SK-N-SH (cell line): Measurements from ENCODE around the gene CCDC171. TPM values are rescaled to one million over a fixed set of nuclear protein-coding genes. Genes with fewer than 3 reads are reported as not detected.

ENCODE experiments used
- CTCF ChIA-PET: fragments of 300-600, 350-600 bp; formaldehyde crosslinking; extraction: SDS; loops from one replicate; lab custom pipeline; 2021; lab: Yijun Ruan, JAX
- POLR2A ChIA-PET: fragments of 350-600 bp; sonication (Branson Sonifier 250); formaldehyde crosslinking; extraction: SDS; loops from one replicate; lab custom pipeline; 2020; ENCODE audit warnings: antibody characterized with exemption, inconsistent platforms; lab: Yijun Ruan, JAX
- DNase-seq: peaks from one replicate; pipeline ENCODE4 v3.0.0; 2012
- H2AFZ ChIP-seq: fragments of 200-600 bp; sonication (generic); 2 replicates; pipeline ENCODE4 v1.8.1; 2016; ENCODE audit warnings: antibody characterized with exemption, mild to moderate bottlenecking, low read depth
- H3F3A ChIP-seq: fragments of 200-600 bp; sonication (generic); replicated peaks from 2 replicates; pipeline ENCODE3; 2016; ENCODE audit warnings: antibody characterized with exemption, mild to moderate bottlenecking; ENCODE audit not compliant: insufficient read depth
- H3K27ac ChIP-seq, 2 experiments: fragments of 200-500 bp in 1 of 2; fragments of 200-600 bp in 1 of 2; sonication (Bioruptor generic) in 1 of 2; sonication (generic), shearing (Covaris generic) in 1 of 2; 2 replicates each; pipeline versions ENCODE4 v1.5.1 to v1.6.1; 2014 to 2016; ENCODE audit warnings: low read depth in 2 of 2, inconsistent platforms in 1 of 2, low read length in 1 of 2, mild to moderate bottlenecking in 1 of 2, mixed read lengths in 1 of 2
- H3K27me3 ChIP-seq: fragments of 200-600 bp; sonication (generic), shearing (Covaris generic); 2 replicates; pipeline ENCODE4 v1.6.1; 2016; ENCODE audit warnings: mixed run types; ENCODE audit not compliant: insufficient read depth
- H3K36me3 ChIP-seq, 2 experiments: fragments of 200-500 bp in 1 of 2; fragments of 200-600 bp in 1 of 2; sonication (Bioruptor generic) in 1 of 2; sonication (generic) in 1 of 2; replicated peaks in 1 of 2; 2 replicates each; pipeline versions ENCODE3 to v1.5.1; 2014 to 2016; ENCODE audit warnings: low read length in 1 of 2, mild to moderate bottlenecking in 1 of 2; ENCODE audit not compliant: insufficient read depth in 2 of 2, control insufficient read depth in 1 of 2
- H3K4me1 ChIP-seq, 2 experiments: fragments of 200-500 bp in 1 of 2; fragments of 200-600 bp in 1 of 2; sonication (Bioruptor generic) in 1 of 2; sonication (generic), shearing (Covaris generic) in 1 of 2; 2 replicates each; pipeline versions ENCODE4 v1.5.1 to v1.6.1; 2014 to 2016; ENCODE audit warnings: low read depth in 1 of 2, low read length in 1 of 2, mixed run types in 1 of 2; ENCODE audit not compliant: insufficient read depth in 2 of 2, control insufficient read depth in 1 of 2
- H3K4me2 ChIP-seq: fragments of 200-600 bp; sonication (generic), shearing (Covaris generic); 2 replicates; pipeline ENCODE4 v1.6.1; 2017; ENCODE audit warnings: mixed run types
- H3K4me3 ChIP-seq, 2 experiments: fragments of 200-500 bp in 1 of 2; fragments of 200-600 bp in 1 of 2; sonication (Bioruptor generic) in 1 of 2; sonication (generic), shearing (Covaris generic) in 1 of 2; 2 replicates each; pipeline versions ENCODE4 v1.5.1 to v1.8.1; 2014 to 2016; ENCODE audit warnings: low read depth in 2 of 2, inconsistent platforms in 1 of 2, low read length in 1 of 2, mild to moderate bottlenecking in 1 of 2, mixed read lengths in 1 of 2, moderate library complexity in 1 of 2
- H3K79me2 ChIP-seq: fragments of 200-600 bp; sonication (generic); 2 replicates; pipeline ENCODE4 v1.8.1; 2017; ENCODE audit warnings: mild to moderate bottlenecking; ENCODE audit not compliant: insufficient read depth
- H3K9ac ChIP-seq: fragments of 200-600 bp; sonication (generic); 2 replicates; pipeline ENCODE4 v1.6.1; 2017; ENCODE audit warnings: mixed run types
- H3K9me2 ChIP-seq: fragments of 200-600 bp; sonication (generic); 2 replicates; pipeline ENCODE4 v1.6.1; 2017; ENCODE audit warnings: mixed run types
- H3K9me3 ChIP-seq: fragments of 200-600 bp; sonication (generic); 2 replicates; pipeline ENCODE4 v1.6.1; 2017; ENCODE audit warnings: mixed run types, mild to moderate bottlenecking, moderate library complexity
- H4K20me1 ChIP-seq: fragments of 200-600 bp; sonication (generic); 2 replicates; pipeline ENCODE4 v1.6.1; 2017; ENCODE audit warnings: mild to moderate bottlenecking, mixed run types; ENCODE audit not compliant: insufficient read depth
- CHD2 ChIP-seq: fragments of 150-350 bp; IDR thresholded peaks from 2 replicates; pipeline ENCODE4 v1.6.1; 2018; ENCODE audit warnings: low read length; ENCODE audit not compliant: partially characterized antibody
- GABPA ChIP-seq: IDR thresholded peaks from 2 replicates; pipeline ENCODE4 v1.4.0; 2012; ENCODE audit warnings: low read depth, mild to moderate bottlenecking
- IRF3 ChIP-seq: fragments of 150-350 bp; IDR thresholded peaks from 2 replicates; pipeline ENCODE4 v1.6.1; 2016; ENCODE audit warnings: mild to moderate bottlenecking, low read depth, low read length
- NFIC ChIP-seq: IDR thresholded peaks from 2 replicates; pipeline ENCODE4 v1.4.0; 2012; ENCODE audit warnings: borderline replicate concordance
- PBX3 ChIP-seq: IDR thresholded peaks from 2 replicates; pipeline ENCODE4; 2012
- POLR2AphosphoS5 ChIP-seq: IDR thresholded peaks from 2 replicates; pipeline ENCODE4 v1.6.1; 2012; ENCODE audit warnings: low read depth, low read length
- RCOR1 ChIP-seq: fragments of 150-350 bp; IDR thresholded peaks from 2 replicates; pipeline ENCODE4 v1.6.1; 2017; ENCODE audit warnings: antibody characterized with exemption, low read length
- REST ChIP-seq: IDR thresholded peaks from 2 replicates; pipeline ENCODE4 v1.6.1; 2012; ENCODE audit warnings: mild to moderate bottlenecking, low read depth, low read length, moderate library complexity
- RFX5 ChIP-seq: IDR thresholded peaks from 2 replicates; pipeline ENCODE4 v1.6.1; 2012; ENCODE audit warnings: mild to moderate bottlenecking, improper control_type of control experiment, low read length
- SMC3 ChIP-seq: IDR thresholded peaks from 2 replicates; pipeline ENCODE4 v1.6.1; 2012; ENCODE audit warnings: low read depth, low read length, improper control_type of control experiment
- TAF1 ChIP-seq: IDR thresholded peaks from 2 replicates; pipeline ENCODE4 v1.6.1; 2012; ENCODE audit warnings: low read depth, mild to moderate bottlenecking, low read length, moderate library complexity, borderline replicate concordance
- TCF12 ChIP-seq: IDR thresholded peaks from 2 replicates; pipeline ENCODE4 v1.4.0; 2012
- USF1 ChIP-seq: IDR thresholded peaks from 2 replicates; pipeline ENCODE4 v1.4.0; 2012; ENCODE audit warnings: low read depth, borderline replicate concordance
- USF2 ChIP-seq: fragments of 150-350 bp; IDR thresholded peaks from 2 replicates; pipeline ENCODE4 v1.6.1; 2017; ENCODE audit warnings: antibody characterized with exemption, low read length, low read depth, borderline replicate concordance
- YY1 ChIP-seq: IDR thresholded peaks from 2 replicates; pipeline ENCODE4 v1.4.0; 2012; ENCODE audit warnings: low read depth, mild to moderate bottlenecking
- ZBTB33 ChIP-seq: IDR thresholded peaks from 2 replicates; pipeline ENCODE4 v1.4.0; 2012; ENCODE audit warnings: low read depth, borderline replicate concordance
- WGBS: methylation state at CpG from one replicate; pipeline ENCODE4 v1.1.6; 2017; ENCODE audit warnings: low lambda C conversion rate; 5-methylcytosine and 5-hydroxymethylcytosine counted together
- polyA plus RNA-seq, 3 experiments: library from polyadenylated mRNA; depleted of rRNA; stranded (reverse); fragments of >200 nt; gene quantifications; 2 replicates each; pipeline ENCODE4 v1.2.3, GENCODE V29; 2012

Gene CCDC171
- polyA plus RNA-seq, 1 of the 3 experiments (the other 2 are of a cell fraction) = 0.54 TPM

GRCh38 chr9:15576350-15577050 lies 23.7 kb downstream of the CCDC171 start:
- TF ChIP-seq CHD2 (no peak), SMC3 (no peak), IRF3 (no peak), POLR2AphosphoS5 (no peak), GABPA (no peak), USF2 (no peak), NFIC (no peak), RFX5 (no peak), USF1 (no peak), TCF12 (no peak), ZBTB33 (no peak), TAF1 (no peak), YY1 (no peak), REST (no peak), RCOR1 (no peak), PBX3 (no peak)
- no peaks in the 10 kb centered on the region for H3K27me3 ChIP-seq
- peaks cover 0 to 2% of the 10 kb centered on the region in 2 experiments for H3K36me3 ChIP-seq
- no peak overlapping the region for H3K4me2 ChIP-seq
- no peak overlapping the region for H2AFZ ChIP-seq
- ChIA-PET CTCF (interaction anchor here (0.8 to 1.9 kb wide), 2 partner anchors 24 to 289 kb away, joined by 3 to 4 read pairs; partner anchors contain the start of gene CCDC171), POLR2A (interaction anchor here (1.6 kb wide), 1 partner anchor 24 kb away, joined by 5 read pairs; the partner anchor contains the start of gene CCDC171)
- H3K4me1 ChIP-seq = no peaks in the 10 kb centered on the region
- no peaks in the 10 kb centered on the region for H3K9me3 ChIP-seq
- no peaks in the 10 kb centered on the region for H3K79me2 ChIP-seq
- DNase-seq = no peak
- no peaks in the 10 kb centered on the region for H3K9me2 ChIP-seq
- no peaks in the 10 kb centered on the region for H3F3A ChIP-seq
- no peak overlapping the region for H3K4me3 ChIP-seq
- H3K27ac ChIP-seq = no peak overlapping the region
- H4K20me1 ChIP-seq = no peaks in the 10 kb centered on the region
- H3K9ac ChIP-seq = no peak overlapping the region
- WGBS = 83% methylated on average over 8 of the region's 8 CpGs
